CD4-positive, alpha-beta T cell (primary cell): ENCODE measurements around the gene FBXL17. TPM values are rescaled to one million over a fixed set of nuclear protein-coding genes. Genes with fewer than 3 reads are reported as not detected.

Experiments used
- ATAC-seq: fragments of 200-7000 bp; cut with Tn5 transposase; one replicate; pipeline ENCODE4 v1.10.0; 2022; ENCODE audit warnings: mild to moderate bottlenecking; ENCODE audit not compliant: poor library complexity
- CTCF ChIA-PET: fragments of 350-600 bp; sonication (Branson Sonifier 250); formaldehyde crosslinking; loops from one replicate; lab custom pipeline; 2021; ENCODE audit warnings: antibody characterized with exemption, inconsistent platforms; lab: Charles Lee
- POLR2A ChIA-PET: fragments of 350-600 bp; sonication (Branson Sonifier 250); formaldehyde crosslinking; loops from one replicate; lab custom pipeline; 2021; ENCODE audit warnings: antibody characterized with exemption, inconsistent platforms; lab: Charles Lee
- DNase-seq, 14 experiments: peaks; one replicate each; pipeline ENCODE4 v3.0.0-alpha.2; 2013 to 2020; ENCODE audit warnings: mixed read lengths in 2 of 14
- H3K27ac ChIP-seq, 2 donors: one replicate each; pipeline versions ENCODE4 v1.5.1 to v1.7.0; 2013; ENCODE audit warnings: low read length in 2 of 2, low read depth in 1 of 2, mild to moderate bottlenecking in 1 of 2
- H3K27me3 ChIP-seq, 2 experiments: 1 replicate in 1 of 2; 2 replicates in 1 of 2; pipeline versions ENCODE4 v1.6.1 to v1.7.0; 2013; ENCODE audit warnings: low read length in 2 of 2, control low read depth in 1 of 2, mild to moderate bottlenecking in 1 of 2, moderate library complexity in 1 of 2; ENCODE audit not compliant: insufficient read depth in 2 of 2, control insufficient read depth in 1 of 2
- H3K36me3 ChIP-seq: one replicate; pipeline ENCODE4 v1.6.1; 2013; ENCODE audit warnings: low read length, control low read depth; ENCODE audit not compliant: insufficient read depth
- H3K4me1 ChIP-seq: one replicate; pipeline ENCODE4 v1.6.1; 2013; ENCODE audit warnings: low read length, control low read depth; ENCODE audit not compliant: insufficient read depth
- H3K4me3 ChIP-seq: one replicate; pipeline ENCODE4 v1.5.1; 2013; ENCODE audit warnings: mild to moderate bottlenecking, low read length, moderate library complexity
- H3K9me3 ChIP-seq, 2 experiments: 1 replicate in 1 of 2; 2 replicates in 1 of 2; pipeline versions ENCODE4 v1.6.1 to v1.7.0; 2013; ENCODE audit warnings: low read length in 2 of 2, mild to moderate bottlenecking in 2 of 2, control low read depth in 1 of 2, moderate library complexity in 1 of 2; ENCODE audit not compliant: control insufficient read depth in 1 of 2, insufficient read depth in 1 of 2
- H3K27ac Mint-ChIP-seq: one replicate; pipeline ENCODE4 v1.8.0; 2020; ENCODE audit warnings: mixed read lengths
- H3K27me3 Mint-ChIP-seq: one replicate; pipeline ENCODE4 v1.8.0; 2021; ENCODE audit warnings: mixed read lengths
- H3K36me3 Mint-ChIP-seq: one replicate; pipeline ENCODE4 v1.8.0; 2021; ENCODE audit warnings: low read depth, mixed read lengths
- H3K4me1 Mint-ChIP-seq: one replicate; pipeline ENCODE4 v1.8.0; 2021; ENCODE audit warnings: low read depth, mixed read lengths
- H3K4me3 Mint-ChIP-seq: one replicate; pipeline ENCODE4 v1.8.0; 2020; ENCODE audit warnings: mild to moderate bottlenecking, mixed read lengths
- H3K9me3 Mint-ChIP-seq: one replicate; pipeline ENCODE4 v1.8.0; 2020; ENCODE audit warnings: mixed read lengths
- intact Hi-C, 2 experiments: fragments of 100-400 bp; cut with DNase I in 1 of 2; cut with micrococcal nuclease in 1 of 2; formaldehyde crosslinking; loops; one replicate each; pipeline versions ENCODE4 v1.15.1 to v1.9.0; 2023 to 2025; cut with DNase I, micrococcal nuclease
- total RNA-seq, 174 experiments: library from RNA in 2 of 174; stranded (reverse) in 2 of 174; gene quantifications; one replicate each; pipeline ENCODE4 v1.2.3 and lab custom pipeline; 2021 to 2026
- TF ChIP-seq, protein P1 (sequence below): fragments of 200-600 bp; IDR thresholded peaks from one replicate; pipeline ENCODE4 v1.8.0; 2022; ENCODE audit warnings: antibody characterized with exemption, mild to moderate bottlenecking

The FBXL17 gene
- total RNA-seq, 2 experiments from 2014 or later, result 17.9 to 21.1 TPM

DNA sequence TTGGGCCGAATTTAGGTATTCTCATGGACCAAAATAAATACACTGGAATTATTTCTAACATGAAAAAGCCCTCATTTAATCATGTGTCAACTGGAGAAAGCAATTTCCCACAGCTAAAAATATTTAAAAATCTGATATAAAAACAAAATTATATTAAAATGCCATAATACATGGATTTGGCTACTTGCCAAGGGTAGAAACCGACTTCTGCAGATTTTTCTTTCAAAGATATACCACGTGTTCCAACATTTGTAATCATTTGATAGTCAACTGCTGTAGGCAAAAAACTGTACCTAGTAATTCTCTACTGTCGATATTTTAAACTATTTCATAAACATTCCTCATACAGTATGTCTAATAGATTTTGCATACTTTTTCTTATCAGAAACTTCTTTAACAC, 237.6 kb downstream of the FBXL17 start:
- intact Hi-C loops, result no loop called here
- H3K4me1 Mint-ChIP-seq, result no peaks in the 10 kb centered on the region
- CTCF ChIA-PET, result no interaction called here
- Histone ChIP-seq H3K9me3 (no peaks in the 10 kb centered on the region), H3K27ac (no peak overlapping the region), H3K4me3 (no peak overlapping the region), H3K27me3 (no peaks in the 10 kb centered on the region), H3K36me3 (no peaks in the 10 kb centered on the region), H3K4me1 (no peaks in the 10 kb centered on the region)
- DNase-seq (no peak), ATAC-seq (no peak)
- TF ChIP-seq, protein P1, sequence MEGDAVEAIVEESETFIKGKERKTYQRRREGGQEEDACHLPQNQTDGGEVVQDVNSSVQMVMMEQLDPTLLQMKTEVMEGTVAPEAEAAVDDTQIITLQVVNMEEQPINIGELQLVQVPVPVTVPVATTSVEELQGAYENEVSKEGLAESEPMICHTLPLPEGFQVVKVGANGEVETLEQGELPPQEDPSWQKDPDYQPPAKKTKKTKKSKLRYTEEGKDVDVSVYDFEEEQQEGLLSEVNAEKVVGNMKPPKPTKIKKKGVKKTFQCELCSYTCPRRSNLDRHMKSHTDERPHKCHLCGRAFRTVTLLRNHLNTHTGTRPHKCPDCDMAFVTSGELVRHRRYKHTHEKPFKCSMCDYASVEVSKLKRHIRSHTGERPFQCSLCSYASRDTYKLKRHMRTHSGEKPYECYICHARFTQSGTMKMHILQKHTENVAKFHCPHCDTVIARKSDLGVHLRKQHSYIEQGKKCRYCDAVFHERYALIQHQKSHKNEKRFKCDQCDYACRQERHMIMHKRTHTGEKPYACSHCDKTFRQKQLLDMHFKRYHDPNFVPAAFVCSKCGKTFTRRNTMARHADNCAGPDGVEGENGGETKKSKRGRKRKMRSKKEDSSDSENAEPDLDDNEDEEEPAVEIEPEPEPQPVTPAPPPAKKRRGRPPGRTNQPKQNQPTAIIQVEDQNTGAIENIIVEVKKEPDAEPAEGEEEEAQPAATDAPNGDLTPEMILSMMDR, result no peak
- no peak overlapping the region for H3K27ac Mint-ChIP-seq
- POLR2A ChIA-PET, result no interaction called here
- no peak overlapping the region for H3K4me3 Mint-ChIP-seq
- H3K27me3 Mint-ChIP-seq, result no peaks in the 10 kb centered on the region
- no peaks in the 10 kb centered on the region for H3K9me3 Mint-ChIP-seq
- H3K36me3 Mint-ChIP-seq, result peaks cover 22% of the 10 kb centered on the region

DNA sequence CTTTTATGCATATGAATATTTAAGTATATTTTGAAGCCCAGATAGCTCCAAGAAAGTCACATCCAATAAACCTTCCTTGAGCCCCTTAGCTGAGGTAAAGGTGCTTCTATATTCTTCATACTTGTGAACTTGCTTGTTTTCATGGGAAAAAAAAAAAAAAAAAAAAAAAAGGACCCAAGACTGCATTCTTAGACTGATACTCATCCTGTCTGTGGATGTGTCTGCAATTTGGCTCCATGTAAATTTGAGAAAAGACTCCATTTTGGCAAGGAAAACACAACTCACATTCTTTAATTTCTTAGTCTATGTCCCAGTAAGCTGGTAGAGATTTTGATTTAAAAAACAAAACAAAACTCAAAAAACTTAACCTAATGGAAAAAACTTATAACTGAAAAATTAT, 238.3 kb downstream of the FBXL17 start:
- H3K27ac Mint-ChIP-seq, result no peak overlapping the region
- no peaks in the 10 kb centered on the region for H3K4me1 Mint-ChIP-seq
- Histone ChIP-seq H3K4me3 (no peak overlapping the region), H3K27ac (no peak overlapping the region), H3K4me1 (no peaks in the 10 kb centered on the region), H3K9me3 (no peaks in the 10 kb centered on the region), H3K36me3 (no peaks in the 10 kb centered on the region), H3K27me3 (no peaks in the 10 kb centered on the region)
- ChIA-PET POLR2A (no interaction called here), CTCF (no interaction called here)
- no peak for DNase-seq
- no peaks in the 10 kb centered on the region for H3K9me3 Mint-ChIP-seq
- TF ChIP-seq, protein P1, result no peak
- H3K27me3 Mint-ChIP-seq, result no peaks in the 10 kb centered on the region
- H3K36me3 Mint-ChIP-seq, result peaks cover 22% of the 10 kb centered on the region
- intact Hi-C loops, result no loop called here
- no peak overlapping the region for H3K4me3 Mint-ChIP-seq
- no peak for ATAC-seq

DNA sequence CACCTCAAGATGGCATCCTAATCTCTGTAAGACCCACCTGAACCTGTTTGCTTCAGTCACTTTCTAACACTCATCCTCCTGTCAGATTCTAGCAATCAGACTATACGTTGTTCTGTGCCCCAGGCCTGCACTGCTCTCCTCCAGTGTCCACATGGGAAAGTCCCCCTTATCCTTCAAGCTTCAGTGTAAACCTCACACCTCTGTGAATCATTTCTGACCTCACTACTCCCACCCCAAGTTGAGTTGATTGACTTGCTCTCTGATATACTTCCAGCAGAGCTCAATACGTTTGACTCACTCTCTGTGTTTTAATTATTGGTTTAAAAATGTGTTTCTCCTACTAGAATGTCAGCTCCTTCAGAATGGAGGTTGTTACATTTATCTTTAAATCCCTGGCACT, 240.2 kb downstream of the FBXL17 start:
- H3K36me3 Mint-ChIP-seq, result peaks cover 5% of the 10 kb centered on the region
- ATAC-seq (no peak), DNase-seq (no peak)
- H3K9me3 Mint-ChIP-seq, result no peaks in the 10 kb centered on the region
- Histone ChIP-seq H3K4me3 (no peak overlapping the region), H3K27me3 (no peaks in the 10 kb centered on the region), H3K36me3 (no peaks in the 10 kb centered on the region), H3K9me3 (no peaks in the 10 kb centered on the region), H3K27ac (no peak overlapping the region), H3K4me1 (no peaks in the 10 kb centered on the region)
- H3K4me1 Mint-ChIP-seq, result no peaks in the 10 kb centered on the region
- ChIA-PET CTCF (no interaction called here), POLR2A (no interaction called here)
- TF ChIP-seq, protein P1, result no peak
- H3K4me3 Mint-ChIP-seq, result no peak overlapping the region
- intact Hi-C loops, result no loop called here
- H3K27me3 Mint-ChIP-seq, result no peaks in the 10 kb centered on the region
- H3K27ac Mint-ChIP-seq, result no peak overlapping the region
